ENCODE data around the gene HYAL2.

The HYAL2 gene

GRCh38 chr3:50336452-50337174, 14.1 kb upstream of the HYAL2 start:
- no peak for TF ChIP-seq CREB5 (CRISPR knock-in tag; IDR thresholded peaks at IDR 0.05; ENCODE audit: low read depth)
- TF ChIP-seq OSR1 (CRISPR knock-in tag; IDR thresholded peaks at IDR 0.05): no peak
- no peak for TF ChIP-seq TSHZ2 (CRISPR knock-in tag; IDR thresholded peaks at IDR 0.05)
- ATAC-seq: peak; percentile 11

DNA sequence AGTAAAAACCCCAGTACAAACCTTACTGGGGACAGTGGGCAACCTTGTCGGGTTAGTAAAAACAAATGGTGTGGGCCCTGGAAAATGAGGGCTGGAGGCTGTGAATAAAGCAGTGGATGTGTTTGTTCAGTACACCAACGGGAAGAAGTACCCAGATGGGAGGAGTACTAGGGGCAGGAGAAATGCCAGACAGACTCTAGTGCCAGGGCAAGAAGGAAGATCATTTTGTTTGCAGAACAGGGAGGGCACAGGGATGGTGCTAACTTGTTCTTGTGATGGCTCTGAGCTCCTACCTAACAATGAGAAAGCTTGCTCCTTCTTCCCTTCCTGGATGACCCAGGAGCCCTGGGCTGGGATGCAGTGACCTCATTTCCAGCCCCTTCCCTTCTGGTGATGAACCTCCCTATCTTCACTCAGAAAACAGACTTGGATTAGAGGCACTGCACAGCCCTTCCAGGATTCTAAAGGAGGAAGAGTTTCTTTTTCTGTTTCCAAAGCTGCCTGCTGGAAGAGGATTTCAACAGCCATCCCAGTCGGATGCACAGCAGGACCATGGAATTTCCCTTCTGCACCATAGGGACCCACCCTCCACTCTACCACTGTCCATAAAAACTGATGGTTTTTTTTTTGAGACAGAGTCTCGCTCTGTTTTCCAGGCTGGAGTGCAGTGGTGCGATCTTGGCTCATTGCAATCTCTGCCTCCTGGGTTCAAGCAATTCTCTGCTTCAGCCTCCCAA, 12.0 kb upstream of the HYAL2 start:
- TF ChIP-seq PPARA (CRISPR knock-in tag; IDR thresholded peaks at IDR 0.05; ENCODE audit: borderline replicate concordance) (no peak), CSDC2 (CRISPR knock-in tag; IDR thresholded peaks at IDR 0.05) (no peak), OSR1 (CRISPR knock-in tag; IDR thresholded peaks at IDR 0.05) (no peak), BACH2 (CRISPR knock-in tag; IDR thresholded peaks at IDR 0.05; ENCODE audit: borderline replicate concordance) (no peak), POU6F1 (CRISPR knock-in tag; IDR thresholded peaks at IDR 0.05; ENCODE audit: borderline replicate concordance, low read depth) (no peak), GLIS3 (CRISPR knock-in tag; IDR thresholded peaks at IDR 0.05) (no peak), RARB (CRISPR knock-in tag; IDR thresholded peaks at IDR 0.05) (no peak), ISL1 (CRISPR knock-in tag; IDR thresholded peaks at IDR 0.05) (no peak), ESRRG (CRISPR knock-in tag; IDR thresholded peaks at IDR 0.05) (no peak), SNAI2 (CRISPR knock-in tag; IDR thresholded peaks at IDR 0.05) (no peak), TCF4 (CRISPR knock-in tag; IDR thresholded peaks at IDR 0.05; ENCODE audit: borderline replicate concordance) (no peak), ZC3H10 (CRISPR knock-in tag; IDR thresholded peaks at IDR 0.05) (no peak), TSHZ2 (CRISPR knock-in tag; IDR thresholded peaks at IDR 0.05) (no peak), CREB5 (CRISPR knock-in tag; IDR thresholded peaks at IDR 0.05; ENCODE audit: low read depth) (no peak), PATZ1 (CRISPR knock-in tag; IDR thresholded peaks at IDR 0.05; ENCODE audit: borderline replicate concordance) (no peak), TOX (CRISPR knock-in tag; IDR thresholded peaks at IDR 0.05; ENCODE audit: borderline replicate concordance) (no peak), ZNF8 (CRISPR knock-in tag; IDR thresholded peaks at IDR 0.05) (no peak)
- ATAC-seq: no peak

All from SK-N-SH treated with all-trans-retinoic acid at 6 μM for 48 hours (cell line).